GM12864 (cell line): ENCODE measurements around the gene SHISA9.

Experiments
- DNase-seq: peaks from one replicate; pipeline ENCODE4 v3.0.0-alpha.2; 2011; ENCODE audit warnings: low read depth
- H3K4me3 ChIP-seq: 2 replicates; pipeline ENCODE4 v1.5.1; 2011; ENCODE audit warnings: mild to moderate bottlenecking, low read depth, low read length, control low read depth
- TF ChIP-seq, protein P1 (sequence below): IDR thresholded peaks from 2 replicates; pipeline ENCODE4 v1.5.1; 2011; ENCODE audit warnings: low read depth, mild to moderate bottlenecking, moderate library complexity, low read length, control low read depth, inconsistent platforms; ENCODE audit errors: missing control alignments

SHISA9 gene

DNA sequence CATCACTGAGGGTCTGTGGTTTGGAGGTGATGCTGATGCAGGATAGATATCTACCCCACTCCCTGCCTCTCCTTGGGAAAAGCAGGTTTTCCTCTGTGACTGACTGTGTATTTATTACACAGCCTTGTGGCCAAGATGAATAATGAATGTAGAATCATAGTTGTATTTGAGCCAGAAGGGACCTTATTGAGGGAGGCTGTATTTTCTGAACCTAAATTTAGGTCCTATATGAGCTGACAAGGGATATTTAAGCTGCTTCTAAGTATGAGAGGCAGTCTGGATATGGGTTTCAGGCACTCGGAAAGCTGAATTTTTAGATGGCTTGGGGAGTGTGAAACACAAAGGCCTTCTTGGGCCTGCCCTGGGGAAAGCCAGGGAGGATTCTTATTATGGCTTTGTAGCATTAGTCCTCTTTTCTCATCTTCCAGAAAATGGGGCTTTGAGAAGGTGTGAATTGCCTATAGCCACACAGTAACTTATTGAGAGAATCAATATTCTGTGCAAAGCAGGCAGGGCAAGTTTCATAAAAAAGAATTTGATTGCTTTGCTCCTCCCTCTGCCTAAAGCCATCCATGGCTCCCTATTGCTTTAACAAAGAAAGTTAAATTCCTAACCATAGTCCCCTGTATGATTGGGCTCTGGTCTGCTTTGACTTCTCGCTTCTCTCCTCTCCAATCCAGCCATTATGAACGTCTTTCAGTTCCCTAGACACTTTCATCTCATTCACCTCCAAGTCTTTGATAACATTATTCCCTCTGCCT is 144.8 kb downstream of the SHISA9 start:
- DNase-seq = no peak

DNA sequence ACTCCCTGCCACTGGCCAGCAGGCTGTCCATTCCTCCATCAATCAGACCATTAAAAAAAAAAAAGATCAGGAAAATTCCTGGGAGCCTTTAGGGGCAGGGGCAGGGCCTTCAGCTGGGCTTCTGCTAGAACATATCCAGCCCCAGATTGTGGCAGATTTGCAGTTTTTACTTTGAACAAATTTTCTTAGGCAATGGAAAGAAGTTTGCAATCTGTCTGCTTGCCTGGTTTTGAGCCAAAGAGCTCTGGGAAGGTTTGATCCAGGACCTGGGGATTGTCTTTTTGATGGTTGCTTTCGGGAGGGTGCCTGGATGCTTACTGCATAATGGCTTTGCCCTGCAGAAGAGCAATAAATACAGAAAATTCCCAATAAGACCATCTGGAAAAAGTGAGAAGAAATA is 145.9 kb downstream of the SHISA9 start:
- TF ChIP-seq, protein P1, sequence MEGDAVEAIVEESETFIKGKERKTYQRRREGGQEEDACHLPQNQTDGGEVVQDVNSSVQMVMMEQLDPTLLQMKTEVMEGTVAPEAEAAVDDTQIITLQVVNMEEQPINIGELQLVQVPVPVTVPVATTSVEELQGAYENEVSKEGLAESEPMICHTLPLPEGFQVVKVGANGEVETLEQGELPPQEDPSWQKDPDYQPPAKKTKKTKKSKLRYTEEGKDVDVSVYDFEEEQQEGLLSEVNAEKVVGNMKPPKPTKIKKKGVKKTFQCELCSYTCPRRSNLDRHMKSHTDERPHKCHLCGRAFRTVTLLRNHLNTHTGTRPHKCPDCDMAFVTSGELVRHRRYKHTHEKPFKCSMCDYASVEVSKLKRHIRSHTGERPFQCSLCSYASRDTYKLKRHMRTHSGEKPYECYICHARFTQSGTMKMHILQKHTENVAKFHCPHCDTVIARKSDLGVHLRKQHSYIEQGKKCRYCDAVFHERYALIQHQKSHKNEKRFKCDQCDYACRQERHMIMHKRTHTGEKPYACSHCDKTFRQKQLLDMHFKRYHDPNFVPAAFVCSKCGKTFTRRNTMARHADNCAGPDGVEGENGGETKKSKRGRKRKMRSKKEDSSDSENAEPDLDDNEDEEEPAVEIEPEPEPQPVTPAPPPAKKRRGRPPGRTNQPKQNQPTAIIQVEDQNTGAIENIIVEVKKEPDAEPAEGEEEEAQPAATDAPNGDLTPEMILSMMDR = no peak

More for the DNA sequence above, 144.8 kb downstream of the SHISA9 start:
- TF ChIP-seq, protein P1 = no peak
- no peak overlapping the region for H3K4me3 ChIP-seq

DNA sequence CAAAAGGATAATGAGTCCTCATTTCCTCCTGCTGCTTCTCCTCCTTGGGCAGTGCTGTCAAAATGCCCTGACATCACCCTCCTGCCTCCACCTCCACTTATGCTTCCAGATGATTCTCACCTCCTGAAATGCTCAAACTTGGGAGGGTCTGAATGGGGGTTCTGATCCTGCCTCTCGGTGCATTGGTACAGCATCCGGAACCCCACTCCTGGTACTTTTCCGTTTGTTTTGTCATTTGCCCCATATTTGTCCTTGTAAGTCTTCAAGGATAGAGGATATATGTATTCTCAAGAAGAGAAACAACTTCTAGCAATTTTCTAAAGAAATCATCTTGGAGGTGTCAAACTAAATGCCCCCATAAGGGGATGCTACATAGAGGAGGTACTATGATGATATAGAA is 148.3 kb downstream of the SHISA9 start:
- no peak for DNase-seq
- H3K4me3 ChIP-seq = no peak overlapping the region
- TF ChIP-seq, protein P1 = no peak

More for the DNA sequence above, 145.9 kb downstream of the SHISA9 start:
- no peak overlapping the region for H3K4me3 ChIP-seq
- no peak for DNase-seq

DNA sequence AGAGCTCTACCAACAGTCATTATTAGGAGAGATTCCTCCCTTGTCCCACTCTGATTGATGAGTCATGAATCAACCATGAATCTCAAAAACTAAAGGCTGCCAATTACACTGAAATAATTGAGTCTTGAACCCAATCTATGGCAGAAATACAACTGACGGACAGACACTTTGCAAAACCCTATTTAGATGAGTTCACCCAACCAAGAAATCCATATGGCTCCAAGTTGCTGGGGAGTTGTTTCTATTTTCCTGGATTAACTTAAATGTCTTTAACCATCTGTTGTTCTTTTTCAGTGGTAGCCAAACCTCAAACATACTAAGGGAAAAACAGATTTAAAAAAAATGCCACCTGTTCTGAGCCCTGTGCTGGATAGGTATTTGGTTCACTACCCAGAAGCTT is 151.0 kb downstream of the SHISA9 start:
- H3K4me3 ChIP-seq = no peak overlapping the region
- no peak for DNase-seq
- TF ChIP-seq, protein P1 = no peak

DNA sequence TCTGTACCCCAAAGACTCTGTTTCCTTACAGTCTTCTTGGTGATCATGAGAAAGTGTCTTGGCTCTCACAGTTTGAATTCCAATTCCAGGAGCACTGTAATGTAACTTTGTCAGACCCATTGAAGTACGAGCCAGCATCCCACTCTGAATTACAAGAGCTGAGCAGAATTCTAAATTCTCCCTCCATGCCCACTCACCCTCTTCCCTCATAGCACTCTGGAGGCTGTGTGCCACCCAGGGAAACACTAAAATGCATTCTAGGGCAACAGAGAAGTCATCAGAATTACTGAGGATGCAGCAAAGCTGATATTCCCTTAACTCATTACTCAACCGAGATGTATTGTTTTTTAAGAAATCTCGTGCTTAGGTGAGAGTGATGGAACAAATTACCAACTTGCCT is 154.1 kb downstream of the SHISA9 start:
- no peak overlapping the region for H3K4me3 ChIP-seq
- TF ChIP-seq, protein P1 = no peak
- DNase-seq = no peak

DNA sequence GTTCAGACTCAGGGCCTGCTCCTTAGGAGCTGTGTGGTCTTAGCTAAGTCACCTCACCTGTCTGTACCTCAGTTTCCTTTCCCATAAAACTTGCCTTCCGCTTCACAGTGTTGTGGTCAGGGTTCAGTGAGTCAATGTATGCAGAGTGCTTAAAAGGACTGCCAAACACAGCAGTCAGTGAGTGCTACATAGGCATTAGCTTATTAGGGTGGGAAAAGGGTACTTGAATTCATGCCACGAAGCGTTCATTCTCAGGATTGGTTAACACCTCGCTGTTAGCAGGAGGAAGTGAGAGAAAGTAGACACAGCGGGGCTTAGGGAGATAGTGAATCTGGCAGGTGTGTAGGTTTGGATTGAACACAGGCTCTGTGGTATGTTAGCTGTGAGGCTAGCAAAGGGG is 155.2 kb downstream of the SHISA9 start:
- no peak for DNase-seq
- H3K4me3 ChIP-seq = no peak overlapping the region

DNA sequence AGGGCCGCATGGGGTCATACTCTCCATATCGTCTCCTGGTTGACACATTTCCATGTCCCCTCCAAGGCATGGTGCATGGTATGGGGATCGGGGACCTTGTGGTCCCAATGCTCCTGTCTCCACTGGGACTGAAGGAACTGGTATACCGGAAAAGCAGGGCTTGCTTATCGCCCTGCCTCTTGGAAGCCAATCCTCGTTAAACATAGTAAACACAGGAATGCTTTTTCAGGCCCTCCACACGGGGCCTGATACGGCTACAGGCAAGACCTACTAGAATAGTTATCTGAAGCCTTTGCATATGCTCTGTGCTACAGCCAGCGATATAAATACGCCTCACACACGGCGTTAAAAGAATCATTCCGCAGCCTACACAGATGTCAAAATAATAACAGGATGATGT is 159.5 kb downstream of the SHISA9 start:
- DNase-seq = no peak
- TF ChIP-seq, protein P1 = no peak
- no peak overlapping the region for H3K4me3 ChIP-seq

More for the DNA sequence above, 155.2 kb downstream of the SHISA9 start:
- TF ChIP-seq, protein P1 = no peak
